Endodermal cell (in vitro differentiated cells): Measurements from ENCODE around the gene METTL16. TPM values are rescaled to one million over a fixed set of nuclear protein-coding genes. Genes with fewer than 3 reads are reported as not detected.

ENCODE experiments used
- DNase-seq: peaks from one replicate; pipeline ENCODE4 v3.0.0-alpha.2; 2017
- H3K27ac ChIP-seq: 2 replicates; pipeline ENCODE4 v1.5.1; 2013; ENCODE audit warnings: mild to moderate bottlenecking, low read depth, low read length, moderate library complexity
- H3K27me3 ChIP-seq: 2 replicates; pipeline ENCODE4 v1.6.1; 2013; ENCODE audit warnings: mild to moderate bottlenecking, low read length, moderate library complexity; ENCODE audit not compliant: insufficient read depth, control insufficient read depth, poor library complexity, severe bottlenecking
- H3K36me3 ChIP-seq: 2 replicates; pipeline ENCODE4 v1.7.0; 2013; ENCODE audit warnings: mild to moderate bottlenecking, low read length, moderate library complexity; ENCODE audit not compliant: control insufficient read depth, insufficient read depth
- H3K4me1 ChIP-seq: one replicate; pipeline ENCODE4 v1.7.0; 2013; ENCODE audit warnings: low read length; ENCODE audit not compliant: control insufficient read depth, insufficient read depth
- H3K4me3 ChIP-seq: 2 replicates; pipeline ENCODE4 v1.5.1; 2013; ENCODE audit warnings: mild to moderate bottlenecking, low read length, moderate library complexity
- H3K9ac ChIP-seq: 2 replicates; pipeline ENCODE4 v1.6.1; 2013; ENCODE audit warnings: mild to moderate bottlenecking, low read length, moderate library complexity; ENCODE audit not compliant: poor library complexity, severe bottlenecking; ENCODE audit errors: extremely low read depth
- H3K9me3 ChIP-seq: 2 replicates; pipeline ENCODE4 v1.6.1; 2013; ENCODE audit warnings: mild to moderate bottlenecking, low read length, moderate library complexity; ENCODE audit not compliant: control insufficient read depth
- H3K27ac Mint-ChIP-seq: 2 replicates; pipeline ENCODE4 v1.8.0; 2020; ENCODE audit warnings: mixed read lengths
- H3K27me3 Mint-ChIP-seq: 2 replicates; pipeline ENCODE4 v1.8.0; 2021; ENCODE audit warnings: mild to moderate bottlenecking, mixed read lengths; ENCODE audit not compliant: insufficient read depth
- H3K36me3 Mint-ChIP-seq: 2 replicates; pipeline ENCODE4 v1.8.0; 2020; ENCODE audit warnings: low read depth, mixed read lengths
- H3K4me1 Mint-ChIP-seq: 2 replicates; pipeline ENCODE4 v1.8.0; 2020; ENCODE audit warnings: mixed read lengths
- H3K4me3 Mint-ChIP-seq: 2 replicates; pipeline ENCODE4 v1.8.0; 2020; ENCODE audit warnings: mild to moderate bottlenecking, moderate library complexity, mixed read lengths
- H3K9me3 Mint-ChIP-seq: 2 replicates; pipeline ENCODE4 v1.8.0; 2020; ENCODE audit warnings: mild to moderate bottlenecking, mixed read lengths
- CTCF ChIP-seq: fragments of 200-600 bp; sonication (generic); conservative IDR thresholded peaks from 2 replicates; pipeline ENCODE4 v1.5.0; 2021; ENCODE audit warnings: antibody characterized with exemption, mild to moderate bottlenecking
- WGBS, 2 experiments: methylation state at CpG; one replicate each; pipeline versions ENCODE4 v1.1.5 to v1.1.7; 2013; ENCODE audit warnings: missing lambda C conversion rate in 2 of 2, mixed read lengths in 1 of 2; ENCODE audit not compliant: insufficient coverage in 1 of 2, insufficient read length in 1 of 2; 5-methylcytosine and 5-hydroxymethylcytosine counted together
- total RNA-seq, 2 donors: library from RNA; stranded (reverse); fragmentation: NEBNext Ultra II Directional in 1 of 2; extraction: Animal tissue kit (Norgen Biotek cat#: 25700) in 1 of 2; gene quantifications; 2 replicates in 1 of 2; 3 replicates in 1 of 2; pipeline ENCODE4 v1.2.1, GENCODE V29; 2021

METTL16 gene
- total RNA-seq, 2 donors from 2014 or later, result 51.5 to 59.6 TPM

- no peak overlapping the region for H3K27ac ChIP-seq
- H3K27me3 ChIP-seq, result no peaks in the 10 kb centered on the region
- H3K9me3 ChIP-seq, result no peaks in the 10 kb centered on the region
- H3K4me1 Mint-ChIP-seq, result peaks cover 9% of the 10 kb centered on the region
- H3K36me3 Mint-ChIP-seq, result peaks cover 41% of the 10 kb centered on the region
- no peaks in the 10 kb centered on the region for H3K4me1 ChIP-seq
- H3K36me3 ChIP-seq, result peaks cover 45% of the 10 kb centered on the region
- no peaks in the 10 kb centered on the region for H3K27me3 Mint-ChIP-seq
- H3K27ac Mint-ChIP-seq, result no peak overlapping the region
- H3K9ac ChIP-seq, result no peak overlapping the region
- no peak overlapping the region for H3K4me3 Mint-ChIP-seq
- WGBS, 2 experiments, result 92 to 98% methylated on average over 2 of the region's 3 CpGs
- no peak for TF ChIP-seq CTCF
- no peak overlapping the region for H3K4me3 ChIP-seq
- DNase-seq, result peak; percentile 23
- no peaks in the 10 kb centered on the region for H3K9me3 Mint-ChIP-seq
Measured at GRCh38 chr17:2456475-2456874, 55.2 kb downstream of the METTL16 start.

- no peak overlapping the region for H3K9ac ChIP-seq
- H3K4me3 ChIP-seq, result no peak overlapping the region
- Mint-ChIP-seq H3K4me1 (peaks cover 11% of the 10 kb centered on the region), H3K9me3 (no peaks in the 10 kb centered on the region), H3K27ac (no peak overlapping the region), H3K4me3 (no peak overlapping the region), H3K36me3 (peaks cover 36% of the 10 kb centered on the region), H3K27me3 (no peaks in the 10 kb centered on the region)
- H3K36me3 ChIP-seq, result peaks cover 41% of the 10 kb centered on the region
- H3K27ac ChIP-seq, result no peak overlapping the region
- no peaks in the 10 kb centered on the region for H3K27me3 ChIP-seq
- 92% methylated on average over 2 of the region's 3 CpGs; no CpG with 5 or more reads in 1 of the 2 experiments for WGBS, 2 experiments
- no peak for TF ChIP-seq CTCF
- H3K4me1 ChIP-seq, result no peaks in the 10 kb centered on the region
- peak; percentile 4 for DNase-seq
- no peaks in the 10 kb centered on the region for H3K9me3 ChIP-seq
Measured at GRCh38 chr17:2455956-2456355, 55.7 kb downstream of the METTL16 start.

- no peak for DNase-seq
- Mint-ChIP-seq H3K4me3 (no peak overlapping the region), H3K9me3 (peaks cover 5% of the 10 kb centered on the region), H3K4me1 (peaks cover 8% of the 10 kb centered on the region), H3K27ac (no peak overlapping the region), H3K36me3 (peaks cover 36% of the 10 kb centered on the region), H3K27me3 (no peaks in the 10 kb centered on the region)
- no peak overlapping the region for H3K4me3 ChIP-seq
- no peak for TF ChIP-seq CTCF
- H3K36me3 ChIP-seq, result peaks cover 42% of the 10 kb centered on the region
- no peak overlapping the region for H3K9ac ChIP-seq
- H3K4me1 ChIP-seq, result no peaks in the 10 kb centered on the region
- H3K9me3 ChIP-seq, result peaks cover 16% of the 10 kb centered on the region
- H3K27me3 ChIP-seq, result no peaks in the 10 kb centered on the region
- no peak overlapping the region for H3K27ac ChIP-seq
- 80 to 100% methylated on average over 1 to 2 of the region's 3 CpGs for WGBS, 2 experiments
Measured at GRCh38 chr17:2453866-2454265, 57.8 kb downstream of the METTL16 start.
